HepG2 (cell line): ENCODE measurements around the gene CFAP73. TPM values are rescaled to one million over a fixed set of nuclear protein-coding genes. Genes with fewer than 3 reads are reported as not detected.
"Not testable (repeated sequence)": the region's sequence is repeated elsewhere in the genome, so short reads cannot be mapped to it uniquely, and the experiment has no call there.

Experiments used
- ATAC-seq: fragments of 200-7000 bp; cut with Tn5 transposase; 3 replicates; pipeline ENCODE4 v1.9.1; 2020; ENCODE audit warnings: mild to moderate bottlenecking, moderate library complexity
- BruUV-seq: library from RNA; stranded (reverse); fragments of 400-500 nt; replicated peaks from 2 replicates; lab custom pipeline; 2021; lab: Mats Ljungman, UMichigan
- CTCF ChIA-PET: fragments of 300-600 bp; formaldehyde crosslinking; extraction: SDS; loops from one replicate; lab custom pipeline; 2021; ENCODE audit warnings: low total read pairs, inconsistent platforms, low intra/inter-chr PET ratio; lab: Yijun Ruan, JAX
- POLR2A ChIA-PET: fragments of 350-600 bp; sonication (Branson Sonifier 250); formaldehyde crosslinking; loops from one replicate; lab custom pipeline; 2020; ENCODE audit warnings: antibody characterized with exemption, inconsistent platforms; lab: Yijun Ruan, JAX
- DNase-seq: peaks from one replicate; pipeline ENCODE4 v3.0.0-alpha.2; 2015; ENCODE audit warnings: low spot score
- FAIRE-seq: peaks from 3 replicates; lab custom pipeline; 2011; peaks lifted over from hg19 to GRCh38; lab: Jason Lieb, UNC
- H2AFZ ChIP-seq: one replicate; pipeline ENCODE4 v1.6.1; 2011; ENCODE audit warnings: low read length, inconsistent platforms
- H3K27ac ChIP-seq: fragments of 300-600 bp; 3 replicates; pipeline ENCODE4 v1.8.0; 2011; ENCODE audit warnings: mixed run types, mild to moderate bottlenecking, mixed read lengths, low read length, inconsistent platforms; ENCODE audit not compliant: insufficient read depth; ENCODE audit errors: extremely low read length
- H3K27me3 ChIP-seq, 2 experiments: fragments of 200-600 bp in 1 of 2; 2 replicates in 1 of 2; 3 replicates in 1 of 2; pipeline versions ENCODE4 v1.6.0 to v1.8.0; 2011; ENCODE audit warnings: low read length in 2 of 2, mild to moderate bottlenecking in 2 of 2, moderate library complexity in 2 of 2, inconsistent platforms in 1 of 2; ENCODE audit not compliant: insufficient read depth in 2 of 2, control insufficient read depth in 1 of 2
- H3K36me3 ChIP-seq, 2 experiments: fragments of 200-600 bp in 1 of 2; replicated peaks in 1 of 2; 2 replicates in 1 of 2; 3 replicates in 1 of 2; pipeline versions ENCODE4 v1.5.1 to v1.8.0; 2011; ENCODE audit warnings: low read length in 2 of 2, inconsistent platforms in 1 of 2; ENCODE audit not compliant: insufficient read depth in 2 of 2, control insufficient read depth in 1 of 2
- H3K4me1 ChIP-seq: 2 replicates; pipeline ENCODE4 v1.5.1; 2012; ENCODE audit warnings: low read length, inconsistent platforms; ENCODE audit not compliant: insufficient read depth
- H3K4me2 ChIP-seq: 2 replicates; pipeline ENCODE4 v1.6.0; 2011; ENCODE audit warnings: low read depth, low read length, inconsistent platforms
- H3K4me3 ChIP-seq, 3 experiments: fragments of 200-600 bp in 1 of 3; sonication (generic), shearing (Covaris generic) in 1 of 3; replicated peaks in 1 of 3; 2 replicates each; pipeline ENCODE4 v1.5.1; 2011 to 2016; ENCODE audit warnings: low read length in 3 of 3, inconsistent platforms in 2 of 3, low read depth in 2 of 3, mild to moderate bottlenecking in 2 of 3, control low read depth in 1 of 3, mixed read lengths in 1 of 3; ENCODE audit not compliant: insufficient read depth in 1 of 3
- H3K79me2 ChIP-seq: one replicate; pipeline ENCODE4 v1.6.1; 2011; ENCODE audit warnings: low read length, inconsistent platforms; ENCODE audit not compliant: insufficient read depth
- H3K9ac ChIP-seq: 2 replicates; pipeline ENCODE4 v1.6.0; 2011; ENCODE audit warnings: mild to moderate bottlenecking, low read depth, low read length, inconsistent platforms; ENCODE audit not compliant: insufficient read depth
- H3K9me3 ChIP-seq: 2 replicates; pipeline ENCODE4 v1.5.1; 2012; ENCODE audit warnings: mild to moderate bottlenecking, low read length
- H4K20me1 ChIP-seq: 2 replicates; pipeline ENCODE4 v1.6.0; 2011; ENCODE audit warnings: inconsistent platforms, mild to moderate bottlenecking, low read length, moderate library complexity; ENCODE audit not compliant: insufficient read depth
- CERS6 ChIP-seq: sonication (generic); formaldehyde crosslinking; IDR thresholded peaks from 2 replicates; pipeline ENCODE4 v1.5.0; 2020; ENCODE audit warnings: missing genetic modification reagents
- GATA4 ChIP-seq: sonication (generic); IDR thresholded peaks from 2 replicates; pipeline ENCODE4 v1.6.1; 2016; ENCODE audit warnings: antibody characterized with exemption, low read depth, borderline replicate concordance
- RXRA ChIP-seq: sonication (generic); formaldehyde crosslinking; IDR thresholded peaks from 2 replicates; pipeline ENCODE4 v1.5.1; 2020; ENCODE audit warnings: missing genetic modification reagents
- SP1 ChIP-seq, 2 experiments: fragments of 450-650 bp in 1 of 2; sonication (generic) in 1 of 2; formaldehyde crosslinking in 1 of 2; IDR thresholded peaks; 2 replicates each; pipeline versions ENCODE4 v1.4.0 to v1.6.1; 2016 to 2020; ENCODE audit warnings: missing genetic modification reagents in 1 of 2
- ZNF143 ChIP-seq: sonication (generic); formaldehyde crosslinking; IDR thresholded peaks from 2 replicates; pipeline ENCODE4 v1.4.0; 2020; ENCODE audit warnings: missing genetic modification reagents
- ZNF543 ChIP-seq: sonication (generic); formaldehyde crosslinking; IDR thresholded peaks from 2 replicates; pipeline ENCODE4 v1.4.0; 2020; ENCODE audit warnings: mild to moderate bottlenecking, missing genetic modification reagents
- WGBS: methylation state at CpG from one replicate; pipeline ENCODE4 v1.1.6; 2017; ENCODE audit warnings: low lambda C conversion rate; 5-methylcytosine and 5-hydroxymethylcytosine counted together
- in situ Hi-C: cut with HindIII; loops from 2 replicates; pipeline ENCODE4 v1.10.0; 2017; ENCODE audit warnings: low pct_unique_long_range_greater_than_20kb; ENCODE audit not compliant: extremely low pct_ligation_motif_present
- intact Hi-C: fragments of 100-400 bp; cut with micrococcal nuclease; formaldehyde crosslinking; loops from one replicate; pipeline ENCODE4 v1.10.0; 2022; ENCODE audit not compliant: unreplicated experiment
- polyA plus RNA-seq, 8 experiments: library from polyadenylated mRNA; depleted of rRNA in 3 of 8; stranded (reverse) in 7 of 8; unstranded in 1 of 8; fragments of >200 nt; fragmentation: Illumina TruSeq in 4 of 8; extraction: Trizol in 4 of 8; gene quantifications; 2 replicates each; pipeline versions ENCODE4 v1.2.1 to v1.2.3, GENCODE V29; 2011 to 2016; ENCODE audit warnings: low read depth in 4 of 8, missing spikeins in 1 of 8, mixed read lengths in 1 of 8; ENCODE audit not compliant: insufficient read depth in 1 of 8
- total RNA-seq, 5 experiments: library from RNA; depleted of rRNA; stranded (reverse); fragments of >200 nt; fragmentation: Illumina TruSeq; extraction: Trizol; gene quantifications; 2 replicates each; pipeline ENCODE4 v1.2.3, GENCODE V29; 2016; ENCODE audit warnings: low read depth in 1 of 5

CFAP73 gene
- total and polyA plus RNA-seq, 2 of the 13 experiments (the other 11 are each of a cell fraction or from before 2014, with no cell fraction given), result not detected

- DNase-seq (no peak), ATAC-seq (no peak; the same call in 2 of the 3 replicates), FAIRE-seq (no peak)
- Histone ChIP-seq H3K27ac (no peak overlapping the region), H3K79me2 (no peaks in the 10 kb centered on the region), H3K27me3 (peaks cover 0 to 12% of the 10 kb centered on the region in 2 experiments; a peak in 1 of 5 replicates), H3K9me3 (no peaks in the 10 kb centered on the region), H3K4me1 (no peaks in the 10 kb centered on the region), H3K4me2 (no peak overlapping the region), H3K36me3 (no peaks in the 10 kb centered on the region), H3K4me3 (no peak overlapping the region), H4K20me1 (no peaks in the 10 kb centered on the region), H3K9ac (no peak overlapping the region), H2AFZ (no peak overlapping the region)
- TF ChIP-seq ZNF543 (CRISPR knock-in tag) (no peak), RXRA (CRISPR knock-in tag) (no peak), SP1 (IDR thresholded peaks at IDR 0.05) (no peak), SP1 (CRISPR knock-in tag; IDR thresholded peaks at IDR 0.05) (no peak), CERS6 (CRISPR knock-in tag) (no peak), GATA4 (no peak), ZNF143 (CRISPR knock-in tag) (peak; percentile 70)
- POLR2A ChIA-PET, result no interaction called here
- no TSS peak for BruUV-seq
- intact Hi-C loops, result no loop called here
- in situ Hi-C loops, result no loop called here
- CTCF ChIA-PET, result no interaction called here
- 0% methylated on average over 2 of the region's 6 CpGs for WGBS
Measured at GRCh38 chr12:113116875-113117274, 32.6 kb upstream of the CFAP73 start.

- H3K9ac ChIP-seq, H3K27ac ChIP-seq, H3K4me3 ChIP-seq, POLR2A ChIA-PET, DNase-seq, ATAC-seq, H4K20me1 ChIP-seq, in situ Hi-C loops, H3K4me2 ChIP-seq, intact Hi-C loops, CTCF ChIA-PET, H3K4me1 ChIP-seq, H3K9me3 ChIP-seq, H3K36me3 ChIP-seq, FAIRE-seq, H3K79me2 ChIP-seq, H2AFZ ChIP-seq, BruUV-seq: not testable (repeated sequence)
- peaks cover 0 to 12% of the 10 kb centered on the region in 2 experiments; a peak in 1 of 5 replicates for H3K27me3 ChIP-seq
- 14% methylated on average over 8 of the region's 8 CpGs for WGBS
Measured at GRCh38 chr12:113117684-113118083, 31.8 kb upstream of the CFAP73 start.
